CD4-positive, alpha-beta T cell (primary cell): ENCODE data around the gene TVP23A. TPM values are rescaled to one million over a fixed set of nuclear protein-coding genes. Genes with fewer than 3 reads are reported as not detected.

Source experiments
- ATAC-seq: fragments of 200-7000 bp; cut with Tn5 transposase; one replicate; pipeline ENCODE4 v1.10.0; 2022; ENCODE audit warnings: mild to moderate bottlenecking; ENCODE audit not compliant: poor library complexity
- CTCF ChIA-PET: fragments of 350-600 bp; sonication (Branson Sonifier 250); formaldehyde crosslinking; loops from one replicate; lab custom pipeline; 2021; ENCODE audit warnings: antibody characterized with exemption, inconsistent platforms; lab: Charles Lee
- POLR2A ChIA-PET: fragments of 350-600 bp; sonication (Branson Sonifier 250); formaldehyde crosslinking; loops from one replicate; lab custom pipeline; 2021; ENCODE audit warnings: antibody characterized with exemption, inconsistent platforms; lab: Charles Lee
- DNase-seq, 14 experiments: peaks; one replicate each; pipeline ENCODE4 v3.0.0-alpha.2; 2013 to 2020; ENCODE audit warnings: mixed read lengths in 2 of 14
- H3K27ac ChIP-seq, 2 donors: one replicate each; pipeline versions ENCODE4 v1.5.1 to v1.7.0; 2013; ENCODE audit warnings: low read length in 2 of 2, low read depth in 1 of 2, mild to moderate bottlenecking in 1 of 2
- H3K27me3 ChIP-seq, 2 experiments: 1 replicate in 1 of 2; 2 replicates in 1 of 2; pipeline versions ENCODE4 v1.6.1 to v1.7.0; 2013; ENCODE audit warnings: low read length in 2 of 2, control low read depth in 1 of 2, mild to moderate bottlenecking in 1 of 2, moderate library complexity in 1 of 2; ENCODE audit not compliant: insufficient read depth in 2 of 2, control insufficient read depth in 1 of 2
- H3K36me3 ChIP-seq: one replicate; pipeline ENCODE4 v1.6.1; 2013; ENCODE audit warnings: low read length, control low read depth; ENCODE audit not compliant: insufficient read depth
- H3K4me1 ChIP-seq: one replicate; pipeline ENCODE4 v1.6.1; 2013; ENCODE audit warnings: low read length, control low read depth; ENCODE audit not compliant: insufficient read depth
- H3K4me3 ChIP-seq: one replicate; pipeline ENCODE4 v1.5.1; 2013; ENCODE audit warnings: mild to moderate bottlenecking, low read length, moderate library complexity
- H3K9me3 ChIP-seq, 2 experiments: 1 replicate in 1 of 2; 2 replicates in 1 of 2; pipeline versions ENCODE4 v1.6.1 to v1.7.0; 2013; ENCODE audit warnings: low read length in 2 of 2, mild to moderate bottlenecking in 2 of 2, control low read depth in 1 of 2, moderate library complexity in 1 of 2; ENCODE audit not compliant: control insufficient read depth in 1 of 2, insufficient read depth in 1 of 2
- H3K27ac Mint-ChIP-seq: one replicate; pipeline ENCODE4 v1.8.0; 2020; ENCODE audit warnings: mixed read lengths
- H3K27me3 Mint-ChIP-seq: one replicate; pipeline ENCODE4 v1.8.0; 2021; ENCODE audit warnings: mixed read lengths
- H3K36me3 Mint-ChIP-seq: one replicate; pipeline ENCODE4 v1.8.0; 2021; ENCODE audit warnings: low read depth, mixed read lengths
- H3K4me1 Mint-ChIP-seq: one replicate; pipeline ENCODE4 v1.8.0; 2021; ENCODE audit warnings: low read depth, mixed read lengths
- H3K4me3 Mint-ChIP-seq: one replicate; pipeline ENCODE4 v1.8.0; 2020; ENCODE audit warnings: mild to moderate bottlenecking, mixed read lengths
- H3K9me3 Mint-ChIP-seq: one replicate; pipeline ENCODE4 v1.8.0; 2020; ENCODE audit warnings: mixed read lengths
- intact Hi-C, 2 experiments: fragments of 100-400 bp; cut with DNase I in 1 of 2; cut with micrococcal nuclease in 1 of 2; formaldehyde crosslinking; loops; one replicate each; pipeline versions ENCODE4 v1.15.1 to v1.9.0; 2023 to 2025; cut with DNase I, micrococcal nuclease
- total RNA-seq, 174 experiments: library from RNA in 2 of 174; stranded (reverse) in 2 of 174; gene quantifications; one replicate each; pipeline ENCODE4 v1.2.3 and lab custom pipeline; 2021 to 2026
- TF ChIP-seq, protein P1 (sequence below): fragments of 200-600 bp; IDR thresholded peaks from one replicate; pipeline ENCODE4 v1.8.0; 2022; ENCODE audit warnings: antibody characterized with exemption, mild to moderate bottlenecking

The TVP23A gene
- total RNA-seq, 2 experiments from 2014 or later: not detected

DNA sequence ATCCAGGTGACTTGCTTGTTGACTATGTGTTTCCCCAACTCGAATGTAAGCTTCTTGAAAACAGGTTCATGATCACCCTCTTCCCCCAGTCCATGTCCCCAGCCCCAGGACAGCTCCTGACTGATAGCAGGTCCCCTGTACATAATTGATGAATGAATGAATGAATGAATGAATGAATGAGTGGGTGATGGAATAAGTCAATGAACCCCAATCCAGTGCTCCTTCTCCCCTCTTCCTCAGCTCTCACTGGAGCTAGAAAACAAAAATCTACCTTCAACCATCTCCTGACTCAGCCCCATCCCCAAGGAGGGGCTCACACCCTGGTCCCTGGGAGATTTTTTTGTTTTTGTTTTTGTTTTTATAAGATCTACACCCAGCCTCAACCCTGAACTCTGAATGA is 16.2 kb upstream of the TVP23A start:
- CTCF ChIA-PET: no interaction called here
- H3K27ac Mint-ChIP-seq: no peak overlapping the region
- TF ChIP-seq, protein P1, sequence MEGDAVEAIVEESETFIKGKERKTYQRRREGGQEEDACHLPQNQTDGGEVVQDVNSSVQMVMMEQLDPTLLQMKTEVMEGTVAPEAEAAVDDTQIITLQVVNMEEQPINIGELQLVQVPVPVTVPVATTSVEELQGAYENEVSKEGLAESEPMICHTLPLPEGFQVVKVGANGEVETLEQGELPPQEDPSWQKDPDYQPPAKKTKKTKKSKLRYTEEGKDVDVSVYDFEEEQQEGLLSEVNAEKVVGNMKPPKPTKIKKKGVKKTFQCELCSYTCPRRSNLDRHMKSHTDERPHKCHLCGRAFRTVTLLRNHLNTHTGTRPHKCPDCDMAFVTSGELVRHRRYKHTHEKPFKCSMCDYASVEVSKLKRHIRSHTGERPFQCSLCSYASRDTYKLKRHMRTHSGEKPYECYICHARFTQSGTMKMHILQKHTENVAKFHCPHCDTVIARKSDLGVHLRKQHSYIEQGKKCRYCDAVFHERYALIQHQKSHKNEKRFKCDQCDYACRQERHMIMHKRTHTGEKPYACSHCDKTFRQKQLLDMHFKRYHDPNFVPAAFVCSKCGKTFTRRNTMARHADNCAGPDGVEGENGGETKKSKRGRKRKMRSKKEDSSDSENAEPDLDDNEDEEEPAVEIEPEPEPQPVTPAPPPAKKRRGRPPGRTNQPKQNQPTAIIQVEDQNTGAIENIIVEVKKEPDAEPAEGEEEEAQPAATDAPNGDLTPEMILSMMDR: no peak
- DNase-seq (no peak), ATAC-seq (no peak)
- no peak overlapping the region for H3K4me3 ChIP-seq
- POLR2A ChIA-PET: no interaction called here
- no peak overlapping the region for H3K27ac ChIP-seq
- H3K4me1 ChIP-seq: no peaks in the 10 kb centered on the region
- intact Hi-C loops: no loop called here
- no peaks in the 10 kb centered on the region for H3K9me3 ChIP-seq
- H3K27me3 Mint-ChIP-seq: peaks cover 9% of the 10 kb centered on the region
- no peaks in the 10 kb centered on the region for H3K27me3 ChIP-seq
- no peak overlapping the region for H3K4me3 Mint-ChIP-seq
- peaks cover 6% of the 10 kb centered on the region for H3K9me3 Mint-ChIP-seq
- H3K4me1 Mint-ChIP-seq: no peaks in the 10 kb centered on the region
- H3K36me3 Mint-ChIP-seq: no peaks in the 10 kb centered on the region
- no peaks in the 10 kb centered on the region for H3K36me3 ChIP-seq

DNA sequence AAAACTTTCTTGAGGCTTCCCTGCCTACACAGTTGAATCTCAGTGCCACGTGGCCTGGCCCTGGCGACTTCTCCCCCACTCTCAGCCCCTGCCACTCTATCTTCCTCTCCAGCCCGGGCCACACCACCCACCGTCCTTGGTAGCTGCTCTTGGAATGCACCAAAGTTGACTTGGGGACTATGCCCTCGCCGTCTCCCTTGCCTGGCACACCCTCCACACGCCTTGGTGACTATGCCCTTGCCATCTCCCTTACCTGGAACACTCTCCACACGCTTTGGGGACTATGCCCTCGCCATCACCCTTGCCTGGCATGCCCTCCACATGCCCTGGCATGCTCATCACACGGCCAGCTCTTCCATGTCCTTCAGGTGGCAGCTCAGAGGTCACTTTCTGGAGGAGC is 15.5 kb upstream of the TVP23A start:
- Histone ChIP-seq H3K4me3 (no peak overlapping the region), H3K36me3 (no peaks in the 10 kb centered on the region), H3K4me1 (no peaks in the 10 kb centered on the region), H3K9me3 (no peaks in the 10 kb centered on the region), H3K27ac (no peak overlapping the region), H3K27me3 (no peaks in the 10 kb centered on the region)
- intact Hi-C loops: no loop called here
- DNase-seq (no peak), ATAC-seq (no peak)
- Mint-ChIP-seq H3K27ac (no peak overlapping the region), H3K27me3 (peaks cover 9% of the 10 kb centered on the region), H3K4me1 (no peaks in the 10 kb centered on the region), H3K36me3 (no peaks in the 10 kb centered on the region), H3K4me3 (no peak overlapping the region), H3K9me3 (peaks cover 6% of the 10 kb centered on the region)
- CTCF ChIA-PET: no interaction called here
- TF ChIP-seq, protein P1: no peak
- POLR2A ChIA-PET: no interaction called here

DNA sequence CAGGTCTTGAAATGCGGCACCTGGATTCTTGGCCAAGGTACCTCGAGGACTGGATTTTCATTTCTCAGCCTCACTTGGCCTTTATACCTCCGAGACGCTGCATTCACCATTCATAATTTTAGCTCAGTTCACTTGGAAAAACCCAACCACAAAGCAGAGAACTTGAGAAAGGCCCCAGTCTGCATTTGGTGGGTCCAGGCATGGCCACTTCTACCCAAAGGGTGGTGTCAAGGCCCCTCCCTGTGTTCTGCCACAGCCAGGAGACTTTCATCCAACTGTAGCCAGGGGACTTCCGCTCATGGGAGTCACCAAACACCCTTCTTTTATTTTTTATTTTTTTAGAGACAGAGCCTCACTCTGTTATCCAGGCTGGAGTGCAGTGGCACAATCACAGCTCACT is 14.7 kb upstream of the TVP23A start:
- CTCF ChIA-PET: no interaction called here
- Histone ChIP-seq H3K4me3 (no peak overlapping the region), H3K27ac (no peak overlapping the region), H3K36me3 (no peaks in the 10 kb centered on the region), H3K4me1 (no peaks in the 10 kb centered on the region), H3K27me3 (no peaks in the 10 kb centered on the region), H3K9me3 (no peaks in the 10 kb centered on the region)
- TF ChIP-seq, protein P1: no peak
- no peak for ATAC-seq
- H3K4me3 Mint-ChIP-seq: no peak overlapping the region
- DNase-seq: no peak
- peaks cover 6% of the 10 kb centered on the region for H3K9me3 Mint-ChIP-seq
- no peaks in the 10 kb centered on the region for H3K36me3 Mint-ChIP-seq
- no peaks in the 10 kb centered on the region for H3K4me1 Mint-ChIP-seq
- intact Hi-C loops: no loop called here
- no peak overlapping the region for H3K27ac Mint-ChIP-seq
- POLR2A ChIA-PET: no interaction called here
- peaks cover 9% of the 10 kb centered on the region for H3K27me3 Mint-ChIP-seq
